ENCODE measurements around the gene RAB1A.

GRCh38 chr2:65092791-65093190, 37.1 kb downstream of the RAB1A start:
- TF ChIP-seq CTCF (optimal IDR thresholded peaks at IDR 0.05 in 1 of 3, IDR thresholded peaks at IDR 0.05 in 1 of 3, conservative IDR thresholded peaks at IDR 0.05 in 1 of 3; ENCODE audit: extremely low read depth in 1 of 3, insufficient read depth in 2 of 3, low read length in 3 of 3) = no peak
- no peak for TF ChIP-seq EZH2 (IDR thresholded peaks at IDR 0.05; ENCODE audit: low read length)
